Activated CD4-positive, alpha-beta T cell treated with anti-CD3 and anti-CD28 coated beads for 4 hours (primary cell): ENCODE results near the gene AGRN.
"Not testable (repeated sequence)": the region's sequence is repeated elsewhere in the genome, so short reads cannot be mapped to it uniquely, and the experiment has no call there.

Source experiments
- DNase-seq, 2 donors: peaks; one replicate each; pipeline ENCODE4 v3.0.0-alpha.2; 2020

Gene AGRN

DNA sequence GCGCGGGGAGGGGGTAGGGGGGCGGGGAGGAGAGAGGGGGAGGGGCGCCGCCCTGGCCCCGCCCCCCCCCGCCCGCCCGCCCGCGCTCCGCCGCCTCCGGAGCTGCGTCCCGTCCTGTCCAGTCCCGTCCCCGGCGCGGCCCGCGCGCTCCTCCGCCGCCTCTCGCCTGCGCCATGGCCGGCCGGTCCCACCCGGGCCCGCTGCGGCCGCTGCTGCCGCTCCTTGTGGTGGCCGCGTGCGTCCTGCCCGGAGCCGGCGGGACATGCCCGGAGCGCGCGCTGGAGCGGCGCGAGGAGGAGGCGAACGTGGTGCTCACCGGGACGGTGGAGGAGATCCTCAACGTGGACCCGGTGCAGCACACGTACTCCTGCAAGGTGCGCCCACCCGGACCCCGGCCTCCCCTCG is at the start of gene AGRN:
TSS of gene AGRN (plus strand) at position 121 of the 405 bp plus-strand sequence. CDS start at position 174, 53 bp downstream.
- no peak for DNase-seq

DNA sequence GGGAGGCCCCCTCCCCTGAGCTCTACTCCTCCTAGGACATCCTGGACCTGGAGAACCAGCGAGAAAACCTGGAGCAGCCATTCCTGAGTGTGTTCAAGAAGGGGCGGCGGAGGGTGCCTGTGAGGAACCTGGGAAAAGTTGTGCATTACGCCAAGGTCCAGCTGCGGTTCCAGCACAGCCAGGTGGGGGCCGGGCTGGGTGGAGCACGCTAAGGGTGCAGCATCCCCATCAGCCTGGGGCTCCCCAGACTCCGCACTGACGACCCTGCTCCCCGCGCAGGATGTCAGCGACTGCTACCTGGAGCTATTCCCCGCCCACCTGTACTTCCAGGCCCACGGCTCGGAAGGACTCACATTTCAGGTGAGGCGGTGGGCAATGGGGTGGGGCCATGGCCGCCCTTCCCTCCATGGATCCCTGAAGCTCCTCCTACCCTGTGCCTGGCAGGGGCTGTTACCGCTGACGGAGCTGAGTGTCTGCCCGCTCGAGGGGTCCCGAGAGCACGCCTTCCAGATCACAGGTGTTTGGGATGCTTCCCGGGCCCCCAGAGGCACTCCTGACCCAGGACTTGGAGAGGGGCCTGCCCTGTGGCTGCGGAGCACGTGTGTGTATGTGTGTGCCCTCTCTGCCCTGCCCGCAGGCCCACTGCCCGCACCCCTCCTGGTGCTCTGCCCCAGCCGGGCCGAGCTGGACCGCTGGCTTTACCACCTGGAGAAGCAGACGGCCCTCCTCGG is 49.5 kb upstream of the AGRN start:
- no peak for DNase-seq

DNA sequence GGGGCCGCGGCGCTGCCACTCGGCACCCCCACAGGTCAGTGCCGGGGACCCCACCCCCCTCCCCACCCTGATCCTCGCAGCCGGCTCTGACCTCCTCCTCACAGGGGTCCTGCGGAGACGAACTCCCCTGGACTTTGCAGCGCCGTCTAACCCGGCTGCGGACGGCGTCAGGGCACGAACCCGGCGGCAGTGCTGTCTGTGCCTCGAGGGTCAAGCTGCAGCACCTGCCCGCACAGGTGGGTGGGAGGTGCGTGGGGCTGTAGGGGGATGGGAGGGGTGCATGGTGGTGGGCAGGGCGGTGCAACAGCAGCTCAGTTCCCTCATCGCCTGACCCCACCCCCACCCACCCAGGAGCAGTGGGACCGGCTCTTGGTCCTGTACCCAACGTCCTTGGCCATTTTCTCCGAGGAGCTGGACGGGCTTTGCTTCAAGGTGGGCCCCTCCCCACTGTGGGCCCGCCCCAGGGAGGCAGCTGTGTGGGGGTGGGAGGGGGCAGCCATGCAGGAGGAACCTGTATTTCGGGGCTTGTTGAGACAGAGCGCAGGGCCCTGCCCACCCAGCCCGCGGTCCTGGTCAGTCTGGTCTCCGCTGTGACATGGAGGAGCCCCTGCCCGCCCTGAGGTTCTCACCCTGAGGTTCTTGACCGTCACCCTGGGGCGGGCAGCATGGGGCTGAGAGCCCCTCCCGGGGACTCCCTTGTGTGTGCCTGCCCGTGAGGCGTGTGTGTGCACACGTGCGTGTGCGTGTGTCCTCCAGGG is 48.8 kb upstream of the AGRN start:
- DNase-seq = no peak

DNA sequence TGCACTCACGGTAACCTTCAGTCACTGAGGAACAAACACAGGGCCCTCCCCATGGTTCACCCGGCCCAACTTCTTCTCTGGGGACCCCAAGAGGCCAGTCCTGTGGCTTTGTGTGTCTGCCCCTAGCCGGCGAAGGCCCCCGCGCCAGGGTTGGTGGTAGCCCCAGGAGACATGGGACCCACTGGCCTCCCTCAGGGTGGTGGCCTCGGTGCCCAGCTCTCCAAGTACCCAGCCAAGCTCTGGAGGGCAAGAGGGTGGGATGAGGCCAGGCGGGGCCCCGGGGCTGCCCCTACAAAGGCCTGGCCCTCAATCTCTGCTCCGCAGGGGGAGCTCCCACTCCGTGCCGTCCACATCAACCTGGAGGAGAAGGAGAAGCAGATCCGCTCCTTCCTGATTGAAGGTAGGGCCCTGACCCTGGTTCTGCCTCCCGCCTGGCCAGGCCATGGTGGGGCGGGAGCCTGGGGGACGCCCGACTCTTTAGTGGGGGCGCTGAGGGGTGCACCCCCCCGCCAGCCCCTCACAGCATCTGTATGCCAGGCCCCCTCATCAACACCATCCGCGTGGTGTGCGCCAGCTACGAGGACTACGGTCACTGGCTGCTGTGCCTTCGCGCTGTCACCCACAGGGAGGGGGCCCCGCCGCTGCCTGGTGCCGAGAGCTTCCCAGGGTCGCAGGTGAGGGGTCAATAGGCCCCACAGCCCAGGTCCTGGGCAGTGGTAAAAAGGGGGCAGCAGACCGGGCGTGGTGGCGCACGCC is 48.0 kb upstream of the AGRN start:
- no peak for DNase-seq

DNA sequence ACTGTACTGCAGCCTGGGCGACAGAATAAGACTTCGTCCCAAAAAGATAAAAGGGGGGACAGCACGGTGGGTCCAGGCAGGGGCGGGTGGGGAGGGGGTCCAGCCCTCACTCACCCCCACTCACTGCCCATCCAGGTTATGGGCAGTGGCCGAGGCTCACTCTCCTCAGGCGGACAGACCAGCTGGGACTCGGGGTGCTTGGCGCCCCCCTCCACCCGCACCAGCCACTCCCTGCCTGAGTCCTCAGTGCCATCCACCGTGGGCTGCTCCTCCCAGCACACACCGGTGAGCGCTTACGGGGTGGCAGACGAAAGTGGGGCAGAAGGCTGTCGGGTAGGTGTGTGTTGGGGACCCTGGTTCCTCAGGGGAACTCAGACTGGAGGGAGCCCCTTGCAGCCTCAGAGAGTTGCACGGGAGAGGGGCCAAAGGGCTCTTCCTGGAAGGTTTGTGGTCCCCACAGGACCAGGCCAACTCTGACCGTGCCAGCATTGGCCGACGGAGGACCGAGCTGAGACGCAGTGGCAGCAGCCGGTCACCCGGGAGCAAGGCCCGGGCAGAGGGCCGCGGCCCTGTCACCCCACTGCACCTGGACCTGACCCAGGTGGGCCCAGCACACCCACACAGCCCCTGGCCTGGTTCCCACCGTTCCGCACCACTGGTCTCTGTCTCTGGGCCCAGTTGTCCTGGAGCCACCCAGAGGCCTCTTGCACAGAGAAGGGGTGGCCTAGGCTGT is 47.0 kb upstream of the AGRN start:
- no peak for DNase-seq

DNA sequence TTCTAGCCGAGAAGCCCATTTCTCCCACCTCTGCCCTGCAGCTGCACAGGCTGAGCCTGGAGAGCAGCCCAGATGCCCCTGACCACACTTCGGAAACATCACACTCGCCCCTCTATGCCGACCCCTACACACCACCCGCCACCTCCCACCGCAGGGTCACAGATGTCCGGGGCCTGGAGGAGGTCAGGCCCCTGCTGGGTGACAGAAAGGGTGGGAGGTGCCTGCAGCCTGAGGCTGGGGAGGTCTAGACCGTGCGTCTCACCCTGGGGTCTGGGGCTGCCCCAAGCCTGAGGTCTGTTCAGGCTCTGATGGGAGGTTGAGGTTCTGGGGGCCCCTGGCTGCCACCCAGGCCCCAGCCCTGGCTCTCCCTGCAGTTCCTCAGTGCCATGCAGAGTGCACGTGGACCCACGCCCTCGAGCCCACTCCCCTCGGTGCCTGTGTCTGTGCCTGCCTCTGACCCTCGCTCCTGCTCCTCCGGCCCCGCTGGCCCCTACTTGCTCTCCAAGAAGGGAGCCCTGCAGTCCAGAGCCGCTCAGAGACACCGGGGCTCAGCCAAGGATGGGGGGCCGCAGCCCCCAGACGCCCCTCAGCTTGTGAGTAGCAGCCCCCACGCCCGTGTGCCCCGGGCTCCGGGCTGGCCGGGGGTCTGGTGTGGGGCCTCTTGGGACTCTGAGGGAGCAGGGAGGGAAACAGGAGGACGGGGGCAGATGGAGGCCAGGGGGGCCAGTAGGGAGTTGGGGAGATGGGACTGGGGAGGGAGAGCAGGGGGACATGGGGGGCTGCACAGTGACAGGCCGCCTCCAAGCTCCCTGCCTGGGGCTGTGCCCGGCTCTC is 46.2 kb upstream of the AGRN start:
- DNase-seq = no peak

DNA sequence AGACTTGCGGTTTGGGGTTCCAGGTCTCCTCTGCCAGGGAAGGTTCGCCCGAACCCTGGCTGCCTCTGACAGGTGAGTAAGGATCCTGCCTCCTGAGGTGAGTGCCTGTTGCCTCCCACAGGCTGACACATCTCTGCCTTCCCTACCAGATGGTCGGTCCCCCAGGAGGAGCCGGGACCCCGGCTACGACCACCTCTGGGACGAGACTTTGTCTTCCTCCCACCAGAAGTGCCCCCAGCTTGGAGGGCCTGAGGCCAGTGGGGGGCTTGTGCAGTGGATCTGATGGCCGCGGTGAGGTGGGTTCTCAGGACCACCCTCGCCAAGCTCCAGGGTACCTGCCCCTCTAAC is 45.7 kb upstream of the AGRN start:
- DNase-seq = no peak

DNA sequence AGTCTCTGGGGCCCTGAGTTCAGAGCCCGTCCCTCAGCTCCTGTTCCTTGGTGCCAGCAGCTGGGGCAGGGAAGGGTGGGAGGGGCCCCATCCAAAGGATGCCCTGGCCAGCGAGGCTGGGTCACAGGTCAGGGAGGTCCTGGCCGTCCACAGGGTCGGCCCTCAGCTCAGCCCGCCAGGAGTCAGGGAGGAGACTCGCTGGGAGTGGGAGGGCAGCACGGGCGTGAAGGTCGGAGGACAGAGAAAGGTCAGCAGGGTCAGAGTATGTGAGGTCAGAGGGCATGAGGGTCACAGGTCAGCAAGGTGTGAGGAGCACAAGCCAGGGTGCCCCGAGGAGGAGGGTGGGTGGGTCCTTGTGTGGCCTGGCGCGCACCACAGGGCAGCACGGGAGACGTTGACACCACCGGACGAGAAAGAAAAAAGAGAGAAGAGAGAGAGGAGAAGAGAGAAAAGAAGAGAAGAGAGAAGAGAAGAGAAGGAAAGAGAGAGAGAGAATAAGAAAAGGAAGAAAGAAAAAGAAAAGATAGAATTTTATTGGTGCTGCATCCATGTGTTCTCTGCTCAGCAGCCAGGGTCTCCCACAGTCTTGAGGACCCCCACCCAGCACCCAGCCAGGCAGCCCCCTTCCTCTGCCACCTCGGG is 45.1 kb upstream of the AGRN start:
- DNase-seq = no peak

DNA sequence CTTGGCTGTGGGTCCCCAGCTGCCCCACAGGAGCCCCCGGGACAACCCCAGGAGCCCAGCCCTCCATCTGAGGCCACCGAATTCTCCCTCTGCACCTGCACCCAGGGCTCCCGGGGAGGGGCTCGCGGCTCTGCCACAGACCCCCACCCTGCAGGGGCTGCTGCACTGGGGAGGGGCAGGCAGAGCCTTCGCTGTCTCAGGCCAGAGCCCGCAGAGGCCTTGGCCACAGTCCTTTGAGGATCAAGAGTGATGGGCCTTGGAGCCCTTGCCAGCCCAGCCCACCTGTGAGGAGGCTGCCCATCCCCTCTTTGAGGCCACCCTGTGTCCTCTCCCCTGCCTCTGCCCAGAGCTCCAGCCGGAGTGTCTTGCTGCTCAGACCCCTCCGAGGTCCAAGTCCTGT is 44.6 kb upstream of the AGRN start:
- DNase-seq = no peak

DNA sequence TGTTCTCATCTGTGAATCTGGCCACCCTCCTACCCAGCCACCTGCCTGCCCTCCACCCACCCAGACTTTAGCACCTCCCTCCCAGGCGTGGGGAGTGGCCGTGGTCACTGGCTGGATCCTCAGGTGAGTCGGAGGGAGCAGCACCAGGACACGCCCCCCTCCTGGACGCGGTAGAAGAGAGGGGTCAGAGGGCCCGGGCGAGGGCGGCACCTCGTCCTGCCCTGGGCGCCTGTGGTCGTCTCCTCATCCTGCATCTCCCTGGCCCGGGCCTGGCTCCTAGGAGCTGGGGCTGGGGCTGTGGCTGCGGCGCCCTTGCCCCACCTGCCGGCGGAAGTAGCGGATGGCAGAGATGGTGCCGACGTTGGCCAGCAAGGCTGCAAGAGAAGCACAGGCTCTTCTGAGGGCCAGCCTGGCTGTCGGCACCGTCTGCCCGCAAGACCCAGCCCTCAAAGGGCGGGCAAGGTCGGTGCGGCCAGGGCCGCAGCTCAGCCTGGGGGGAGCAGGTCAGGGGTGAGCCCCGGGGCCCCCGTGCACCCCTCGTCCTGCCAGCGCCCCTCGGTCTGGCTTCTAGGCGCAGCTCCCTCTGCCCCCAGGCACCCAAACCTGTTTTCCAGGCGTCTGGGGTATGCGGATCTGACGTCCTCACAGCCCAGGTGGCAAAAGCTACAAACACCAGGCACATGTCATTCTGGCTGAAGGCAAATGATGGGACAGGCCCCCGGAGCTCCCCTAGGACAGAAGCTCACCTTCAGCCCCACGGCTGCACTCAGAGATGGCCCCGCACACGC is 43.8 kb upstream of the AGRN start:
- DNase-seq = peak; percentile 52 to 67

DNA sequence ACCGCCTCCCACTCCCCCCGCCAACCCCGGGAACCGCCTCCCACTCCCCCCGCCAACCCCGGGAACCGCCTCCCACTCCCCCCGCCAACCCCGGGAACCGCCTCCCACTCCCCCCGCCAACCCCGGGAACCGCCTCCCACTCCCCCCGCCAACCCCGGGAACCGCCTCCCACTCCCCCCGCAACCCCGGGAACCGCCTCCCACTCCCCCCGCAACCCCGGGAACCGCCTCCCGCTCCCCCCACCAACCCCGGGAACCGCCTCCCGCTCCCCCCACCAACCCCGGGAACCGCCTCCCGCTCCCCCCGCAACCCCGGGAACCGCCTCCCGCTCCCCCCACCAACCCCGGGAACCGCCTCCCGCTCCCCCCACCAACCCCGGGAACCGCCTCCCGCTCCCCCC is 43.1 kb upstream of the AGRN start:
- DNase-seq = not testable (repeated sequence)

DNA sequence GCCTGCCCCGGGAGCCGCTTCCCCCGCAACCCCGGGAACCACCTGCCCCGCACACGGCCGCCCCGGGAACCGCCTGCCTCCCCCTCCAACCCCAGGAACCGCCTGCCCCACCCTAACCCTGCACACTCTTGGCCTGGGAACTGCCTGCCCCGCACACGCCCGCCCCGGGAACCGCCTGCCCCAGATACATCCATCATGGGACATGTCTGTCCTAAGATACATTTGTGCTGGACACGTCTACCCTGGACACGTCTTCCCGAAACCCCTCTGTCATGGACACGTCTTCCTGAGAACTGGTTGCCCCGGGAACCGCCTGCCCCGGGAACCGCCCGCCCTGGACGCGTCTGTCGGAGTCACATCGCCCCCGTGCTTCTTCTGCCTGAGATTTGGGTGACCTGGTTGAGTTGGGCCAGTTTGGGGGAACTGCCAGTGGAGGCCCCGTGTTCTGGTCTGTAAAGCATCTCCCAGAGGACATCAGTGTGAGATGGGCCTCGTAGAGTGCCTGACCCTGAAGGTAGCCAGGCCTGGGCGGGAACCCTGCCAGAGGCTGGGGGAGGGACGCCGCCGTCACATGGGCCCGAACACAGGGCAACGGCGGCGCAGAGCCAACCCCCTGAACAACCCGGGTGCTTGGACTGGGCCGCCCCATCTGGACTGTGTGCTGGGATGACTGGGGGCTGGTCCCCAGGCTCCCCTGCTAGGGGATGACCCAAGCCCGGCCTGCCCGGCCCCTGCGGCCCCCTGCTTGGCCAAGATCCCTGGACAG is 41.7 kb upstream of the AGRN start:
- no peak for DNase-seq

DNA sequence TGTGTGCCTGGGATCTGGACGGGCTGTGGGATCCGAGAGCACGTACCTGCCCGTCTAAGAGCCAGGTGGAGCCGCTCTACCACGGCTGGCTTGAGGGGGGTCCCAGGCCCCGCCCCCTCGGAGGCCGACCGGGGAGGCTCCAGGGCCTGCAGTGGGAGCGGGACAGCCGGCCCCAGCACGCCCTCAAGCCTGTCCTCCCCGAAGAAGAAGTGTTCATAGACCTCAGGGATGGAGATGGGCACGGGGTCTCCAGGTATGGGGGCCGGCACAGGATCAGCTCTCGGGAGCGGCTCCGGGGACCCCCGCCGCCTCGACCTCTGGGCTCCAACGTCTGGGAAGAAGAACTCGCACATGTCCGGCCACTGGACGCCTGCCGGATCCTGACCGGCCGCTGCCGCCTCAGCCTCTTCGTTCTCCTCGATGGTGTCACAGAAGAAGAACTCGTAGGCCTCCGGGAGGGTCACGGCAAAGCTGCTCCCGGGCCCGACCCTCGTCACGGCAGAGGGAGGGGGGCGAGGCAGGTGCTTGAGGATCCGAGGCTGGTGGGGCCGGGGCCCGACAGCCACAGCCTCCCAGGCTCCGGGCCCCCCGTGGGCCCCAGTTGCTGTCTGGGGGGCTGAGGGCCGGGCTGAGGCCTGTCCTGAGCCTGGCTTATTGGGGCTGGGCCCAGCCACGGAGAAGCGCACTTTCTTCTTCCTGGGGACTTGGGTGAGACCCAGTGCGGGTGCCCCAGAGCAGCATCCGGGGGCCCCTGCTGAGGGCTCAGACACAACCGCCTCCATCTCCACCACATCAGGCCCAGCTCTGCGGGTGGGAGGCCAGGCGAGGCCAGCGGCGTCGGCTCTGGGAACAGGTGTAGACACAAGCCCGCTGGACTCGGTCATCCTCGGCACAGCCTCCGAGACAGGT is 40.8 kb upstream of the AGRN start:
- no peak for DNase-seq

DNA sequence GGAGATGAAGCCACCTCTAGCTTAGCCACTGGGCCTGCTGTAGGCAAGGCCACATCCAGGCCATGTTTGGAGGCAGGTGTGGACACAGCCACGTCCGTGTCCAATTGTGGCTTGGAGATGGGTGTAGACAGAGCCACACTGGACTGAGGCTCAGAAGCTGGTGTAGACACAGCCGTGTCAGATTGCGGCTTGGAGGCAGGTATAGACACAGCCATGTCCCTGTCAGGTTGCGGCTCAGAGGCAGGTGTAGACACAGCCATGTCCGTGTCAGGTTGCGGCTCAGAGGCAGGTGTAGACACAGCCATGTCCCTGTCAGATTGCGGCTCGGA is 40.2 kb upstream of the AGRN start:
- DNase-seq = no peak

DNA sequence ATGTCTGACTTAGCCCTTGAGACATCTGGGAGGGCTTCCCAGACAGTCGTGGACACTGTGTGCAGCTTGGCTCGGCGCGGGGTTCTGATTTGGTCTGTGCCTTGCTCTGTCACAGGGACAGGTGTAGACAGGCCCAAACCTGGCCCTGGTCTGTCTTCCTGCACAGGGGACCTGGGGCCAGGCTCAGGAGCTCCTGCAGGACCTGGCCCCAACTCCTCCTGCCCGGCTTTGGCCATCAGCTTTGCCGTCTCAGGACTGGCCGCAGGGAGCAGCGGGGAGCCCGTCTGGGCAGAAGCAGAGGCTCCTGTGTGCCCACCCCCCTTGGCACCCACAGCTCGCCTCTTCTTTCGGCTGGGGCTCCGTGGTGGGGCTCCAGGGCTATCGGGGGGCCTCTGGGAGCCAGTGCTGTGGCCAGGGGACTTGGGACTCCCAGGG is 39.8 kb upstream of the AGRN start:
- no peak for DNase-seq

DNA sequence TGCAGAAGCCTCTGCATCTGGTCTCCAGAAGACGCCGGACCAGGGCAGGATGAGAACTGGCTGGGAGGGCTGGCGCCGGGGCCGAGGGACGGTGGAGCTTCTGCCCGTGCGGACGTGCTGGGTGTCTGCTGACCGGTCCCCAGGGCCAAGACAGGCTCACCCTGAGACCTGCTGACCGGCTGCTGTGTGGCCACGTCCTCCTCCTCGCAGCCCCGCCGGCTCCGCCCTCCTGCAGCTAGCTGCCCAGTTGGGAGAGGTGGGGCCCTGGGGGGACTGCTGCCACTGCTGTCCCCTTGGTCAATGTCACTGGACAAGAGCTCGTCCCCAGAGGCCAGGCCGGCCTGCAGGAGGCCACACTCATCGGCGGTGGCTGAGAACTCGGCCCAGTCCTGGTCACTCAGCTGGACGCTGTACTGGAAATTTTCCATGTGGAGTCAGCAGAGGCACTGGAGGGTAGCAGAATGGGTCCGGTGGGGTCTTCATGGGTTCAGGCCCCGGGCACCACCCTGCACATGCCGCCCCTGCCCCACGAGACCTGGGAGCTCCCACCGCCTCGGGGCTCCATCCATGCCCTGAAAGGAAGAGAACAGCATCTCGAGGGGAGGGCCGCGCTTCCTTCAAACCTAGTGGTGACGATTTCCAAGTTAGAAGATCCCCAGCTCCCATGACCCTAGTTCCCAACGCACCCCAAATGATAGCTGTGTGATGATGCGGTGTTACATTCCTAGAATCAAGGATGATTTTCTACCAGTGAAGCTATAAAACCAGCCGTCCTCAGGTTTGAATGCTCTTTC is 39.1 kb upstream of the AGRN start:
- no peak for DNase-seq

DNA sequence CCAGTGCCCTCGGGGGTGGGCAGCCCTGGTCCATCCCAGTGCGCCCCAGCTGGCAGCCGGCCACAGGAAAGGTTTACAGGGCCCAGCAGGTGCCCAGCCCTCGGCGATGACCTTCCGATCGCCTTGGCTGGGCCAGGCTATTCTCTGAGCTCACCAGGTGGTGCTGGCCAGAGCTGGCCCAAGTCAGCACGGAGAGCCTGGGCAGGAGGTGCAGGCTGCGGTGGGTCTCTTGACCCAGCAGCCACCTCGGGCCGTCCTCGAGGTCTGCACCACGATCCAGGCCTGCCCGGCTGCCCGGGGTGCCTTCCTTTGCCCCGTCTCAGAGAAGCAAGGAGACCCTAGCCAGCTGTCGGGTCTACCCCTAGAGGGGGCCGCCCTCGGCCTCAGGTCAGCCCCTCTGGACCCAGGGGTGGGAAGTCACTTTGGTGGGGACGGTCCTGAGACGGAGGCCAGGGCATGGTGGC is 38.4 kb upstream of the AGRN start:
- DNase-seq = no peak

DNA sequence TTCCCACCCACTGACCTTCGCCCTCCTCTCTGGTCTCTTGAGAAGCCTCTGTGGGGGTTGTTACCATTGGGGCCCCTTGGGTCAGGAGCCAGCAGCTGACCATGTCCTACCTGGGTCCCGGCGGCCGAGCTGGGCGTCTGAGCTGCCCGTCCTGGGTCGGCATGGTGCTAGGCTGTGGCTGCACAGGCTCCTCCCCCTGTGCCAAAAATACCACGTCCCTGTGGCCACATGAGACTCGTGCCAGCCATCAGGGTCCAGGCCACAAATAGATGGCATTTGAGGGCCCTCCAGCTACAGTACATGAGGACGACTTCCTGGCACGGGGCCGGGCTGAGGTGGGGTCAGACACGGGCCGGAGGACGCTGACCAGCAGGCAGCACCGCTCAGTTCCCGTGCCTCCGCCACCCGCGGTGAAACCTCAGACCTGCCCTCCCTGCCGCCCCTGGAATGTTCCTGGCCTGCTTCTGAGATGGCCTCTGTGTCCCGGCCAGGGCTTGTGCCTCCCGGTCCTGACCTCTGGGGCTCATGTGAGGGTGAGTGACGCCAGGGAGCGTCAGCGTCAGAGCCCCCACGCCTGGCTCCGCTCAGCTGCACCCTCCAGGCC is 37.9 kb upstream of the AGRN start, which contains the start of gene PERM1:
TSS of gene PERM1 (minus strand) at position 139 of the 604 bp plus-strand sequence. CDS start 1,064 bp downstream, outside the sequence.
- no peak for DNase-seq
